HEK293 (cell line): ENCODE measurements around the gene MESD.

Source experiments
- REST ChIP-seq: fragments of 450-650 bp; formaldehyde crosslinking; IDR thresholded peaks from 2 replicates; pipeline ENCODE4 v1.5.1; 2016; ENCODE audit warnings: missing biosample characterization, missing genetic modification characterization
- ZNF350 ChIP-seq: fragments of 450-650 bp; formaldehyde crosslinking; IDR thresholded peaks from 2 replicates; pipeline ENCODE4 v1.5.0; 2017; ENCODE audit warnings: missing biosample characterization, mild to moderate bottlenecking, missing genetic modification characterization
- TF ChIP-seq, protein P1 (sequence below): fragments of 450-650 bp; formaldehyde crosslinking; IDR thresholded peaks from 2 replicates; pipeline ENCODE4 v1.5.1; 2016; ENCODE audit warnings: missing biosample characterization, missing genetic modification characterization
- TF ChIP-seq, protein P2 (sequence below): sonication (generic); formaldehyde crosslinking; IDR thresholded peaks from 2 replicates; pipeline ENCODE4 v1.8.1; 2022; ENCODE audit warnings: mild to moderate bottlenecking, moderate library complexity, missing genetic modification reagents
- TF ChIP-seq, protein P3 (sequence below): fragments of 450-650 bp; formaldehyde crosslinking; conservative IDR thresholded peaks from 2 replicates; pipeline ENCODE4 v1.5.1; 2016; ENCODE audit warnings: low read depth, missing biosample characterization, missing genetic modification characterization

GRCh38 chr15:80944818-80945217 lies 44.8 kb downstream of the MESD start:
- TF ChIP-seq, protein P1, sequence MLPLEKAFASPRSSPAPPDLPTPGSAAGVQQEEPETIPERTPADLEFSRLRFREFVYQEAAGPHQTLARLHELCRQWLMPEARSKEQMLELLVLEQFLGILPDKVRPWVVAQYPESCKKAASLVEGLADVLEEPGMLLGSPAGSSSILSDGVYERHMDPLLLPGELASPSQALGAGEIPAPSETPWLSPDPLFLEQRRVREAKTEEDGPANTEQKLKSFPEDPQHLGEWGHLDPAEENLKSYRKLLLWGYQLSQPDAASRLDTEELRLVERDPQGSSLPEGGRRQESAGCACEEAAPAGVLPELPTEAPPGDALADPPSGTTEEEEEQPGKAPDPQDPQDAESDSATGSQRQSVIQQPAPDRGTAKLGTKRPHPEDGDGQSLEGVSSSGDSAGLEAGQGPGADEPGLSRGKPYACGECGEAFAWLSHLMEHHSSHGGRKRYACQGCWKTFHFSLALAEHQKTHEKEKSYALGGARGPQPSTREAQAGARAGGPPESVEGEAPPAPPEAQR (tag by site-specific recombination): no peak
- TF ChIP-seq, protein P2, sequence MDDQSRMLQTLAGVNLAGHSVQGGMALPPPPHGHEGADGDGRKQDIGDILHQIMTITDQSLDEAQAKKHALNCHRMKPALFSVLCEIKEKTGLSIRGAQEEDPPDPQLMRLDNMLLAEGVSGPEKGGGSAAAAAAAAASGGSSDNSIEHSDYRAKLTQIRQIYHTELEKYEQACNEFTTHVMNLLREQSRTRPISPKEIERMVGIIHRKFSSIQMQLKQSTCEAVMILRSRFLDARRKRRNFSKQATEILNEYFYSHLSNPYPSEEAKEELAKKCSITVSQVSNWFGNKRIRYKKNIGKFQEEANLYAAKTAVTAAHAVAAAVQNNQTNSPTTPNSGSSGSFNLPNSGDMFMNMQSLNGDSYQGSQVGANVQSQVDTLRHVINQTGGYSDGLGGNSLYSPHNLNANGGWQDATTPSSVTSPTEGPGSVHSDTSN (CRISPR knock-in tag): no peak
- TF ChIP-seq REST (no peak), ZNF350 (no peak)
- TF ChIP-seq, protein P3, sequence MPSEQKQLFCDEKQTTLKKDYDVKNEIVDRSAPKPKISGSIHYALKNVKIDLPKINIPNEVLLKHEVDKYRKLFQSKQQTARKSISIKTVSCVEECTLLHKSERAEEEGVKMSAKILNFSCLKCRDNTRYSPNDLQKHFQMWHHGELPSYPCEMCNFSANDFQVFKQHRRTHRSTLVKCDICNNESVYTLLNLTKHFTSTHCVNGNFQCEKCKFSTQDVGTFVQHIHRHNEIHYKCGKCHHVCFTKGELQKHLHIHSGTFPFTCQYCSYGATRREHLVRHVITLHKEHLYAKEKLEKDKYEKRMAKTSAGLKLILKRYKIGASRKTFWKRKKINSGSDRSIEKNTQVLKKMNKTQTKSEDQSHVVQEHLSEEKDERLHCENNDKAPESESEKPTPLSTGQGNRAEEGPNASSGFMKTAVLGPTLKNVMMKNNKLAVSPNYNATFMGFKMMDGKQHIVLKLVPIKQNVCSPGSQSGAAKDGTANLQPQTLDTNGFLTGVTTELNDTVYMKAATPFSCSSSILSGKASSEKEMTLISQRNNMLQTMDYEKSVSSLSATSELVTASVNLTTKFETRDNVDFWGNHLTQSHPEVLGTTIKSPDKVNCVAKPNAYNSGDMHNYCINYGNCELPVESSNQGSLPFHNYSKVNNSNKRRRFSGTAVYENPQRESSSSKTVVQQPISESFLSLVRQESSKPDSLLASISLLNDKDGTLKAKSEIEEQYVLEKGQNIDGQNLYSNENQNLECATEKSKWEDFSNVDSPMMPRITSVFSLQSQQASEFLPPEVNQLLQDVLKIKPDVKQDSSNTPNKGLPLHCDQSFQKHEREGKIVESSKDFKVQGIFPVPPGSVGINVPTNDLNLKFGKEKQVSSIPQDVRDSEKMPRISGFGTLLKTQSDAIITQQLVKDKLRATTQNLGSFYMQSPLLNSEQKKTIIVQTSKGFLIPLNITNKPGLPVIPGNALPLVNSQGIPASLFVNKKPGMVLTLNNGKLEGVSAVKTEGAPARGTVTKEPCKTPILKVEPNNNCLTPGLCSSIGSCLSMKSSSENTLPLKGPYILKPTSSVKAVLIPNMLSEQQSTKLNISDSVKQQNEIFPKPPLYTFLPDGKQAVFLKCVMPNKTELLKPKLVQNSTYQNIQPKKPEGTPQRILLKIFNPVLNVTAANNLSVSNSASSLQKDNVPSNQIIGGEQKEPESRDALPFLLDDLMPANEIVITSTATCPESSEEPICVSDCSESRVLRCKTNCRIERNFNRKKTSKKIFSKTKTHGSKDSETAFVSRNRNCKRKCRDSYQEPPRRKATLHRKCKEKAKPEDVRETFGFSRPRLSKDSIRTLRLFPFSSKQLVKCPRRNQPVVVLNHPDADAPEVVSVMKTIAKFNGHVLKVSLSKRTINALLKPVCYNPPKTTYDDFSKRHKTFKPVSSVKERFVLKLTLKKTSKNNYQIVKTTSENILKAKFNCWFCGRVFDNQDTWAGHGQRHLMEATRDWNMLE (tag by site-specific recombination): no peak
